Left forelimb (tissue), 1 donor: ENCODE results near the gene ELMOD1.

ENCODE experiments used
- DNase-seq: peaks from one replicate; pipeline ENCODE4 v3.0.0-alpha.2; 2018; ENCODE audit warnings: low spot score

Gene ELMOD1

DNA sequence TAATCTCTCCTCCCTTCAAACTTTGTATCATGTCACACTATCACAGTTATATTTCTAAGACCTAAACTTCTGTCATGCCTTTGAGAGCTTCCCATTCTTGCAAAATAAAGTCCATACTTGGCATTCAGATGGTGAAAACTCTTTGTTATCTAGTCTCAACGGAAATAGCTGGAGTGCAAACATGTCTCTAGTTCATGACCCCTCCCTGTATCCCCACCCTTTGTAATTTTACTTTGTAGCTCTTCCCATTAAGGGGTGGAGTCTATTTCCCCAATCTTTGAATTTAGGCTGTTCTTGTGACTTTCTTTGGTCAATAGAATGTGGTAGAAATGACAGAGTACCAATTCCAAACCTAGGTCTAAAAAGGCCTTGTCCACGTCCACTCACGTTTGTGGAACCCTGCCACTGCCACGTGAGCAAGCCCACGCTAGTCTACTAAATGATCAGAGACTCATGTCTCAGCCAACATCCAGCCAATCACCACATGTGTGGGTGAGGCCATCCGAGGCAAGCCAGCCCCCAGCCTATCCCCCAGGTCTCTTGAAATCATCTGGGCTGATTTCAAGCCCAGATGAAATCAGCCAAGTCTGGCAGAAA is 97.5 kb downstream of the ELMOD1 start:
- no peak for DNase-seq

DNA sequence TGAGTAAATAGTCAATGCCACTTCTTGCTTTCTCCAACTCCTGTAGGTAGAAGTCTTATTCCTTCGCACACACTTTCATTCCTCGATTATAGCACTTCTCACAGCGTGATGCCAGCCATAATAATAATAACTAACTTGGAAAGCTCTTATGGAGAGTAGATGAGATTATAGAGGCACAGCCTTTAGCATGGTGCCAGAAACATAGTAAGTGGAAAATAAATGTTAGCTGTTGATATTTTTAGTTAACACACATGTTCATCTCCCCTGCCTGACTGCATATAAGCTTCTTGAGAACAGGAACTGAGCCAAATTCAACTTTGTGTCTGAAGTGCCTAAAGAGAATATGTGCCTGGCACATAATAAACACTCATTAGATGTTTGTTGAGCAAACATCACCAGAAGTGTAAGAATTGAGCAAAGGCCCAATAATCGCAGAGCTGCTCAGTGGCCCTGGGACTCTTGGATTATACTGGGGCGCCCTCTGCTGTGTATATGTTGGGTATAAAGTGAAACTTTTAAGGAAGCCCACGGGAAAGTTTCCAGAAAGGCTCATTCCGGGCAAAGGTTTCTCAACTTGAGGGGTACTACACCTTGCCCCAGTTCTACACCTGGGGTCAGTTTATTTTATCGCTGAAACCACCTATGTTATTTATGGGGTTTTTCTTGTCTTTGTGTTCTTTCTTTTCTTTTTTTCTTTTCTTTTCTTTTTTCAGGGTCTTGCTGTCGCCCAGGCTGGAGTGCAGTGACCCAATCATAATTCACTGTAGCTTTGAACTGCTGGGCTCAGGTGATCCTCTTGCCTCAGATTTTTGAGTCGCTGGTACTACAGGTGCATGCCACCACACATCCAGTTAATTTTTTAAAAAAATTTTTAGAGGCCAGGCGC is 98.6 kb downstream of the ELMOD1 start:
- DNase-seq: no peak

DNA sequence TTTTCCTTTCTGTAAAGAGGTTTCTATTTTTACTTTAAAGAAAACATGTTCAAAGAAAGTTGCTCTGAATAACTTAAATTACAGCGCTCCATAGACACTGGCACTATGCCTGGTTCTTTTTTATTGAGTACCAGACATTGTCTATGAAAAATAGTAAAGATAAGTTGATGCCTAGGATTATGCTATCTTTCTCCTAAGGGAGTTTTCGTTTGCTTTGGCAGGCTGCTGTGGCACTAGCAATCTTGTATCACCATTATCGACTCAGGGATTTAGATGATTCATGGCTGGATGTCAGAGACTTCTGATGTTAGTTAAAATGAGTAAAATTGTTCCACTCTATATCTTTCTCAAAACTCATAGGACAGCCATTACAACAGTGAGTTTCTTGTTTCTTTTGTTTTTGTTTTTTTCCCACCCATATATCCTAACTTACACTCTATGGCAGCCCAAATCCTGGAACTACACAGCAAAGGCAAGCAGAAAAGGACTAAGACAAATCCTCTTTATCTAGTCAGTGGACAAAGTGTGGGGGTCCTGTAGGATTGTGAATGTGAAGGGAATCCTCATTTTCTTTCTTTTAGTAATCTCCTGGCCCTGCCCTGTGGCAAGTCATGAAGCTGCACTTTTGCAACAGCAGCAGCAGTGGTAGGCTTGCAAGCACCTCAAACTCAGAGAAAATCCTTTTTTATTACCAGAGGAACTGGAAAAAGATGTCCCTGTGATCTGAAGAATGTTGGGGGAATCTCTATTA is 100.2 kb downstream of the ELMOD1 start:
- DNase-seq: no peak

DNA sequence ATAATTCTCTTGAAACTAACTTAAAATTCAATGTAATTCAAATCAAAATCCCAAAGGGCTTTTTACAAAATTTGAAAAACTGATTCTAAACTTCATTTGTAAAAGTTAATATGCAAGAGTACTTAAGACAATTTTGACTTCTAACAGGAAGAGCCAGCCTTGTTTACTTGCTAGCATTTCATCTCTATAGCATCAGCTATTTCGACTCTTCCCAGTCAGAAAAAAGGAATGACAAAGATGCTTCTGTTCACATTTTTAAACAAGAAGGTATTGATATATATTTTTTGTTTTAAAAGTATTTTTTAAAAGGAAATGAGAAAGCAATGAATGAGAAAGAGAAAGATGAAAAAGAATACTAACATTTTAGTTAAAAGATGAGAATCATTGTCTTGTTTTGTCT is 104.5 kb downstream of the ELMOD1 start:
- DNase-seq: no peak

DNA sequence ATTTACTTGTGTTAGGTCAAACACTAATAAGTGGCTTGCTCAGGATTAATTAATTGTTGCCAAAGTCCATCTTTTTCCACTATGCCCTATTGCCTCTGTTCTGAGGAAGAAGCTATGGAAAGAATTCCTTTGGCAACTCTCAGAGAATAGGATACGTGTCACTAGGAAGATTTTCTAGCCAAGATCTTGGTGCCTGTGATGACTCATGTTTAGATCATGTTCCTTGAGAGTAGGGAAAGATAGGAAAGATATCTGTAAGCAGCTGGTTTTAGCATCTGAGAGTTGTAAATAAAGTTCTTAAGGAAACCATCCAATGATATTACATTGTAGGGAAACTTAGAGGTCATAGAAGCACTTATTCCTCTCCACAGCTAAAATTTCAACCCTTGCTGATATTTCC is 105.2 kb downstream of the ELMOD1 start:
- no peak for DNase-seq

DNA sequence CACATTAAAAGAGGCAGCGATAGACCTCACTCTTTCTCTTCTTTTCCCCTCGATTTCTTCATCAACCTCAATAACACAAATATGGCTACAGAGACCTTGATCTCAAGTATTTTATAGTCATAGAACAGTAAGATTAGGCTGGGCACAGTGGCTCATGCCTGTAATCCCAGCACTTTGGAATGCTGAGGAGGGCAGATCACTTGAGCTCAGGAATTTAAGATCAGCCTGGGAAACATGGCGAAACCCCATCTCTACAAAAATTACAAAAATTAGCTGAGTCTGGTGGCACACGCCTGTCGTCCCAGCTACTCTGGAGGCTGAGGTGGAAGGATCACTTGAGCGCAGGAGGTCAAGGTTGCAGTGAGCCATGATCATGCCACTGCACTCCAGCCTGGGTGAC is 106.3 kb downstream of the ELMOD1 start:
- DNase-seq: no peak

DNA sequence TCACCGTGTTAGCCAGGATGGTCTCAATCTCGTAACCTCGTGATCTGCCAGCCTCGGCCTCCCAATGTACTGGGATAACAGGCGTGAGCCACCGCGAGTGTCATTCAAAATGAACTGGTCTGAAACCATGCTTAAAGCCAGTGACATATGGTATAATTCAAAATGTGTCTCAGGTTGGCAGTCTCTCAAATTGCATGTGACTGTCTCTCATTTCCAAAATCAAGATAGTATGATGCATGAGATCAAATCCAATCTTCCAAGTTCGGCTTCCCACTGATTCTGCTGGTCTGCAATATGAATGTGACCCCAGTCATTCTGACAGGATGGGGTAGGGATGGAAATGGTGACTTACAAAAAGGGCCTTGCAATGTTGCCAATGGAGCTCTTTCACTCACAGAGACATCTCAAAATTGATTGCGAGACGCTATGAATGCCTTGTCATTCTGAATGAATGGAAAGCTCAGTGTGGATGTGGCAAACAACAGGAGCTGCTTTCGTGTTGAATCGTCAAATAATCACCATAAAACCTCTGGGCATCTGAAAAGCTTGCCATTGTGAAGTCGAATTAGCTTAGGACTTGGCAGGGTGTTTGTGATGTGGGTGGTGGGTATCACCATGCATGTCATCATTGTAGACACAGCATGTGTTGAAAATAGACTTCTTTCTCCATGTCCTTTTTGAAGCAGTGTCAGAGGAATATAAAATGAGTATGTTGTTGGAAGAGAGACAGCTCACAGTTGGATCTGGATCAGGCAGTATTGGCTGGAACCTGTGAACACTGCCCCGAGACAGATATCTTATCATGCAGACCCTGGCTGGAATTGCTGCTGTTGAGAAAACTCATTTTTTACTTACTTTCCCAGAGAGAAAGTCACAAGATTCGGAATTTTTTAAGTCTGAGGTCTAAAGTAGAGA is 108.7 kb downstream of the ELMOD1 start:
- no peak for DNase-seq

DNA sequence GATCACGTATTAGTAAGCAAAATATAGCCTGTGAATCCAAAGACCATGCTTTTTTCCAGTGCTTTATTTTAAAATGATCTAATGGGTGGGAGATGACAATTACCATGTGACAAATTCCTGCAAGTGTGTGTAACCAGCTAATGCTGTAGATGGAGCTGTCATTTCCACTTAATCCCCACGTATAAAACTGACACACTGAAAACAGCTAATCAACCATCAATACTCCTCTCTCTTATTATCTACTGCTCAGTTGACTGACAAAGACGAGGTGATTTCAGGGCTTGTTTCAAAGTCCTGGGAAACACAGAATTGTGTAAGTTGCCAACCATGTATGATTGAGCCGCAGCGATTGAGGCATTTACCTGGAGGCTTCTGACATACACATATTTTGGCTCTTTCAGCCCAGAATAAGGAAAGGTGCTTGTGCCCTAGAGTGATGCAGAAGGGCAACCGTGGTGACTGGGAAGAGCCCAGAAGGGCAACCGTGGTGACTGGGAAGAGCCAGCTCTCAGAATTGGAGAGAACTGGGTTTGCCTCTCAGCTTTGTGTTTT is 111.2 kb downstream of the ELMOD1 start:
- no peak for DNase-seq

DNA sequence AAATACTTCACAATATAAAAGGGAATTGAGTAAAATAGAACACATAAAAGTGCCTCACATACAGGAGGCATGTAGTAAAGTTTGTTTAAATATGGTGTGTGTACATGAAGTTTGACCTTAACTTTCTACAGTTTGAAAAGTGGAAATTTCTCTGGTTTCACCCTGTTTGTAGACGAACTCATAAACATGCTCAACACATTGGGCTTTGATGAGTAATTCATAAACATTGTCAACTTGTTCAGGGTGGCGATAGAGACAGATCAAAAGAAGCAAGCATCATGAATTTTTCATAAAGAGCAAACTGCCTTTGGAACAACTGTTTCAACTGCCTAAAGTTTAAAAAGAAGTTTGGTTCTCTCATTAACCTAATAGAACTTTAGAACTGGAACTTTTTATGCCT is 111.8 kb downstream of the ELMOD1 start:
- DNase-seq: no peak

DNA sequence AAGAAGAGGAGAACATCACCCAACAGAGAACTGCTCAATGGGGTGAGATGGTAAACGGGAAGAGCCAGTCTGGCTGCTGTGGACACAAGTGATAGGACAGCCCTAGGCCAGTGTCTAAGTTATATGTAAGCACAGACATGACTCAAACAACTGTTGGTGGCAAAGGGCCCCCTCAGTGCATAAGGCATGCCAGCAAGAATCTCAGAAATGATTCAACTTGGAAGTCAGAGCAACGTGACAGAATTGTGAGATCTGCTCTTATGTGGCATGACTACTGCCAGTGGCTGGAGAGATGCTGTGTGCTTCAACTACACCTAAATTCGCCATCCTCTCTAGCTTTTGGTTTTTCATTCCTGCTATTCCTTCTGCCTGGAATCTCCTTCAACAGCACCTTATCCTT is 113.5 kb downstream of the ELMOD1 start:
- DNase-seq: no peak

DNA sequence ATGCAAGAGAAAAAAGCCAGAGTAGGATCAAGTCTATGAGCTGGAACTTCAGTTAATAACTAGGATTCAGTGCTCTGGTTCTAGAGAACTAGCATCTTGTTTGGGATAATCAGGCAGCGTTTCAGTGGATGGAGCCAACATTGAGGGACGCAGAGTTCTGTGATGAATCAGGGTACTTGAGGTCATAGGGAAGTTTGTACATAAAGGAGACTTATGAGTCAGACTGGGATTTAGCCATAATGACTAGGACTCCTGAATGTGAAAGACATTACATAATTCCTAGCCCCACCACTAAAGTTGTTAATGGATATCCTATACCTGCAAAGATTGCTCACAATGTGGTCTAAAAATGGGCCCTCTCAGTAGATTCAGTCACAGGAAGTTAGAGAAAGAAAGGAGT is 114.1 kb downstream of the ELMOD1 start:
- no peak for DNase-seq

DNA sequence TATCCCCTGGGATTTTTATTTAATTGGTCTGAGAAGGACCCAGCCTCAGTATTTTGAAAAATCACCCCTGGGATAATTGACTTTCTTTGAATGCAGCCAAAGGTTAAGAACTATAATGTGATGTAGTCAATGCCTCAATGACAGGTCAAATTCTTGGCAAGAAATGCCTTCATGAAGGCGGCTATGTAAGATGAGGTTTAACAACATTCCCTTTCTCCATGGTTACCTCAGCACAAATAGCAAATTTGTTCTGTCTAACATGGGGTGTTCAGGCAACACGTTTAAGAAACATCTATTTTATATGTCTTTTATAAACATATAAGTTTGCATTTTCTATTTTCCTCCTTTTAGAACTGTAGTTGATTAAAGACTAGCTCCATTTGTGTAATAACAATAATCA is 115.6 kb downstream of the ELMOD1 start:
- no peak for DNase-seq

DNA sequence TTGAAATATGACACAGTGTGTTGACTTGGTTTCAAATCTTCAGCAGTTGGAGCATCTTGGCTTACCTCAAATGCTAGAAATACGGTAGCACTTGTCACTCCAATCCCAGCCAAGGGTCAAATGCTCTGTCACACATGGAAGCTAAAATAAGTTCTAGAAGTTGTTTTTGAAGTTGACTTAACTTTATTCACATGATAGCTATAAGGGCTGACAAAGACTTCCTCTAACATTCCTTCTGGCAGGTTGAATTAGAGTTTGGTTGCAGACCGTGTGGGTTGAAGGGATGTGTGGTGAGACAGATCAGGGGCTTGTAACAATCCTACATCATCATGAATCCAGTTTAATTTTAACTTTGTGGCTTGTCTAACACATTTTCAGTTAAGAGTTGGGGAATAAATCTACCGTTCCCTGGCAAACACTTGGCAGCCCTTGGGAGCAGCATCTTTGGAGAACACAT is 116.3 kb downstream of the ELMOD1 start:
- no peak for DNase-seq

DNA sequence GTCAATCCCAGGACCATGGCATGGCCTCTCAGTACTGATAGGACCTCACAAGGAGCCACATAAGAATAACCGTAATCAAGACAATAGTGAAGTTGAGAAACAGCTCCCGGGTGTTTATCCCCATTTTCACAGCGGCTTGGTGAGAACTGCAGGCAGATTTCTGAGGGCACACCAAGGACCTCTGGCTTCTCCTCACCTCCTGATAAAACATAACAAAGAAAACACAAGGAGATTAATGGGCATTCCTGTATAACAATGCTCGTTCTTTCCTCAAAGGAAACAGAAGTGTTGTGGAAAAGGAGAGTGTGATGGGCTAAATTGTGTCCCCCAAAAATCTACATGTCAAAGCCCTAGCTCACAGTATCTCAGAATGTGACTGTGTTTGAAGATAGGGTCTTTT is 116.9 kb downstream of the ELMOD1 start:
- no peak for DNase-seq

DNA sequence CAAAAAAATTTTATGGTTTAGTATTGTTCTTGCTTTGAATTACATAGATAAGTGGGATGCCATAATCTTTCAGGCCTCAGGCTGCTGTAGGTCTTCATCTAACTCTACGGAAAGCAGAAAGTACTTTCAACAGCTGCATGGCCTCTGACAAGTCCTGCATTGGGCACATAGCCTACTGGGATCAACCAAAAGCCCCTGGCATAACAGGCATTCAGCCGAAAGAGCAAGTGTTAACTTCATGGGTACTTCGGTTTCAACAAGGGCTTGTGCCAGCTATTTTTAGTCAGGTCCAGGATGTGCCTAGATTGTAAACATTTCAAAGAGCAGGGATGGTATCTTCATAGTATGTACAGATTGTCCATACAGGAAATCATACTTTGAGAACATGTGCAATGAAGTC is 117.8 kb downstream of the ELMOD1 start:
- no peak for DNase-seq

DNA sequence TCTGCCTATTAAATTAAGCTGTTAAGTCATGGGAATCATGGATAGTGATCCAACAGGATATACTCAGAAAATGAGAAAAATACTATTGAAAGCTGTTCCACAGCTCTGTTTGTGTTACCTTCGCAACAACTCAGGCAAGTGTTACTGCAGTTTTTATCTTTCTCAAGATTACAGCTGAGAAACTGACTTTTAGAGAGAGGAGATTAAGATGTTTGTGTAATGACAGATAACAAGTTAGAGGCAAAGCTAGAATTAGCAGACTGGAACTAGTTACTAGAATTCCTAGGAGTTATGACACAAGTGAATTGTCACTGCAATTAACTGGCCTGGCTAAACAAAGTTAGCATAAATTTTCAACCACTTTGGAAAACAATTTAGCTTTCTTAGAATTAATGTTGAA is 119.4 kb downstream of the ELMOD1 start:
- DNase-seq: no peak

DNA sequence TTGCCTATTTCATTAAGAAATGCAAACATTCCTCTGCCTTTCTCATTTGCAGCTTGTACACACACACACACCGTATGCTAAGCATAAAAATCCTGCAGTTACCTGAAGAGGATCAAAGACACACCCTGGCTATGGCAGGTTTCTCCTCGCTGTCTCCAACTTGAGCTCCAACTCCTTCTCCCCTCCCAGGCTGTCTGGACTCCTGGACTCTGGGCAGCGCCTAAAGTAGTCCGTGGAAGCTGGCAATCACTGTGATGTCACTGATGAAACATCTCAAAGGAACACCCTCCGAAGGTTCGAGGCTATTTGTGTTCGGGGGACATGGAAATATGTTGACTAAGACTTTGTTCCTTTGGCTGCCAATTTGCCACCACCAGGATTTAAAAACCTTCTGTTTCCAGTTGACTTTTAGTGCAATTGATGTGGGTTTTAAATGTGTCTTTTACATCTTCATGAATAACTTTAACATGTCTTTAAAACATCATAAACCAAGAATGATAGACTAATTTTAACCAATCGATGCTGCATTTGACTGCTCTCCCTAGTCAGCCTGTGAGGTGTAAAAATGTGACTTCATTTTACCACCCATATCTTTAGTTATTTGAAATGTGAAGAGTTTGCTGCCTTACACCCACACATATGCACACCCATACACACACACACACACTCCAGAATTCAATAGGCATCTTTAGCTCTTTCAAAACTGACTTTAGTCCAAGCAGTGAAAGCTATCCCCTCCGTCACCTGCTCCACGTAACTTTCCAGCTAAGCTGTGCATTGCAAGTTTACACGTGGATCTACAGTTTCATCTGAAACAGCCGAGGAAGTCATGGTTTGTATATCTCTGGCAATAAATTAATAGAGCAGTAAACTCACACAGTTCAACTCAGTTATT is 121.2 kb downstream of the ELMOD1 start, which contains the start of gene SLN:
Gene SLN, minus strand, starts transcription at position 196 of the 895 bp plus-strand sequence.
- DNase-seq: no peak

DNA sequence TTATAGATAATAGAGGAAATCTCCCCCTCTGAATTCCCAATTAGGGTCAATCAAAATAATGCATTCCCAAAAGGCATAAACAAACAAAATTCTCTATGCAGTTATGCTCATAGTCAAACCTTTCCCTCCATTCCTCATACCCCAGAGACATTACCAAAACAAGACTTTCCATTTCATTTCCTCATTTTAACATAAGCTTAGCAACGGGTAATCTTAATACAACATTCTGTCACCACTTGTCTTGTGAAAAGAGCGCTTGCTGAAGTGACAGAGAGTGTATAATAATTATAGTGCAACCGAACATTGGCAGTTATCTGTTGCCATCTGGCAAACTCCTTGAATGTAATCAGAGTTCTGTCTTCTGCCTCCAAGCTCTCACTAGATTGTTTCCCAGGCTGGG is 122.1 kb downstream of the ELMOD1 start:
- DNase-seq: no peak
